H9 (cell line): Measurements from ENCODE around the gene BICDL1. TPM values are rescaled to one million over a fixed set of nuclear protein-coding genes. Genes with fewer than 3 reads are reported as not detected.

Experiments
- DNase-seq: peaks from one replicate; pipeline ENCODE4 v3.0.0-alpha.2; 2017
- H2AFZ ChIP-seq: one replicate; pipeline ENCODE4 v1.6.1; 2013; ENCODE audit warnings: mild to moderate bottlenecking, low read length, control low read depth, moderate library complexity
- H2AK5ac ChIP-seq: 2 replicates; pipeline ENCODE4 v1.6.1; 2013; ENCODE audit warnings: low read length, control low read depth, mixed read lengths; ENCODE audit not compliant: insufficient read length
- H2BK120ac ChIP-seq: one replicate; pipeline ENCODE4 v1.6.1; 2013; ENCODE audit warnings: low read depth, mild to moderate bottlenecking, low read length, control low read depth, inconsistent platforms; ENCODE audit not compliant: poor library complexity, severe bottlenecking
- H2BK12ac ChIP-seq: 2 replicates; pipeline ENCODE4 v1.6.1; 2013; ENCODE audit warnings: low read length, control low read depth, mixed read lengths, low read depth; ENCODE audit not compliant: insufficient read length
- H2BK15ac ChIP-seq: 2 replicates; pipeline ENCODE4 v1.6.1; 2013; ENCODE audit warnings: low read depth, low read length, control low read depth
- H2BK20ac ChIP-seq: one replicate; pipeline ENCODE4 v1.6.1; 2013; ENCODE audit warnings: low read depth, mild to moderate bottlenecking, low read length, control low read depth, inconsistent platforms; ENCODE audit not compliant: poor library complexity, severe bottlenecking
- H2BK5ac ChIP-seq: 2 replicates; pipeline ENCODE4 v1.6.1; 2013; ENCODE audit warnings: low read length, control low read depth, mixed read lengths; ENCODE audit not compliant: insufficient read length
- H3K14ac ChIP-seq: 2 replicates; pipeline ENCODE4 v1.6.1; 2013; ENCODE audit warnings: low read length, control low read depth; ENCODE audit not compliant: insufficient read depth
- H3K18ac ChIP-seq: 2 replicates; pipeline ENCODE4 v1.6.1; 2013; ENCODE audit warnings: low read depth, mild to moderate bottlenecking, mixed read lengths, low read length, control low read depth; ENCODE audit not compliant: insufficient read length
- H3K23ac ChIP-seq: 2 replicates; pipeline ENCODE4 v1.6.1; 2013; ENCODE audit warnings: low read length, control low read depth, mixed read lengths, low read depth; ENCODE audit not compliant: insufficient read length
- H3K23me2 ChIP-seq: 2 replicates; pipeline ENCODE4 v1.6.1; 2013; ENCODE audit warnings: low read depth, mild to moderate bottlenecking, mixed read lengths, low read length, control low read depth; ENCODE audit not compliant: insufficient read length, poor library complexity, severe bottlenecking
- H3K27ac ChIP-seq: 2 replicates; pipeline ENCODE4 v1.5.1; 2013; ENCODE audit warnings: low read length, control low read depth, mixed read lengths, low read depth; ENCODE audit not compliant: insufficient read length
- H3K27me3 ChIP-seq: 2 replicates; pipeline ENCODE4 v1.6.1; 2013; ENCODE audit warnings: low read length, control low read depth, inconsistent platforms; ENCODE audit not compliant: insufficient read depth
- H3K4ac ChIP-seq: 2 replicates; pipeline ENCODE4 v1.6.1; 2013; ENCODE audit warnings: low read depth, mild to moderate bottlenecking, control low read depth, inconsistent platforms, low read length, moderate library complexity
- H3K4me1 ChIP-seq: 2 replicates; pipeline ENCODE4 v1.6.1; 2013; ENCODE audit warnings: low read length, control low read depth, inconsistent platforms; ENCODE audit not compliant: insufficient read depth
- H3K4me2 ChIP-seq: 2 replicates; pipeline ENCODE4 v1.6.1; 2013; ENCODE audit warnings: low read length, control low read depth, mixed read lengths; ENCODE audit not compliant: insufficient read length, insufficient read depth
- H3K56ac ChIP-seq: 2 replicates; pipeline ENCODE4 v1.6.1; 2013; ENCODE audit warnings: low read depth, mild to moderate bottlenecking, mixed read lengths, low read length, control low read depth; ENCODE audit not compliant: insufficient read length
- H3K79me1 ChIP-seq: 2 replicates; pipeline ENCODE4 v1.6.1; 2013; ENCODE audit warnings: low read depth, mild to moderate bottlenecking, moderate library complexity, low read length, control low read depth, inconsistent platforms; ENCODE audit not compliant: insufficient read depth, poor library complexity, severe bottlenecking
- H3K79me2 ChIP-seq: 2 replicates; pipeline ENCODE4 v1.6.1; 2013; ENCODE audit warnings: low read length, control low read depth, inconsistent platforms; ENCODE audit not compliant: insufficient read depth
- H3K9ac ChIP-seq: 2 replicates; pipeline ENCODE4 v1.6.1; 2013; ENCODE audit warnings: low read length, control low read depth, mixed read lengths; ENCODE audit not compliant: insufficient read length; ENCODE audit errors: extremely low read depth
- H3K9me3 ChIP-seq: one replicate; pipeline ENCODE4 v1.6.1; 2013; ENCODE audit warnings: low read depth, low read length, inconsistent platforms; ENCODE audit not compliant: control insufficient read depth
- H3T11ph ChIP-seq: one replicate; pipeline ENCODE4 v1.6.1; 2013; ENCODE audit warnings: mild to moderate bottlenecking, low read length, control low read depth, inconsistent platforms
- H4K20me1 ChIP-seq: one replicate; pipeline ENCODE4 v1.6.1; 2013; ENCODE audit not compliant: control insufficient read depth, insufficient read length, insufficient read depth
- H4K5ac ChIP-seq: 2 replicates; pipeline ENCODE4 v1.6.1; 2013; ENCODE audit warnings: low read depth, mild to moderate bottlenecking, mixed read lengths, low read length, control low read depth; ENCODE audit not compliant: insufficient read length
- H4K8ac ChIP-seq: replicated peaks from 2 replicates; pipeline ENCODE4 v1.6.1; 2013; ENCODE audit warnings: low read length, control low read depth, mixed read lengths, low read depth; ENCODE audit not compliant: insufficient read length
- H4K91ac ChIP-seq: 2 replicates; pipeline ENCODE4 v1.6.1; 2013; ENCODE audit warnings: low read depth, mild to moderate bottlenecking, moderate library complexity, mixed read lengths, low read length, control low read depth; ENCODE audit not compliant: insufficient read length
- H3K27ac Mint-ChIP-seq, 3 experiments: 2 replicates in 2 of 3; 3 replicates in 1 of 3; pipeline ENCODE4 v1.8.0; 2020 to 2021; ENCODE audit warnings: mixed read lengths in 3 of 3, mild to moderate bottlenecking in 1 of 3, moderate library complexity in 1 of 3
- H3K27me3 Mint-ChIP-seq: 2 replicates; pipeline ENCODE4 v1.8.0; 2021; ENCODE audit warnings: low read depth, mild to moderate bottlenecking, moderate library complexity, mixed read lengths
- H3K36me3 Mint-ChIP-seq, 3 experiments: 2 replicates in 2 of 3; 3 replicates in 1 of 3; pipeline ENCODE4 v1.8.0; 2020 to 2021; ENCODE audit warnings: low read depth in 3 of 3, mixed read lengths in 3 of 3; ENCODE audit not compliant: insufficient read depth in 1 of 3
- H3K4me1 Mint-ChIP-seq, 2 experiments: 2 replicates each; pipeline ENCODE4 v1.8.0; 2020; ENCODE audit warnings: mixed read lengths in 2 of 2
- H3K4me3 Mint-ChIP-seq, 2 experiments: 2 replicates in 1 of 2; 3 replicates in 1 of 2; pipeline ENCODE4 v1.8.0; 2020 to 2021; ENCODE audit warnings: mild to moderate bottlenecking in 2 of 2, mixed read lengths in 2 of 2, moderate library complexity in 1 of 2
- H3K9me3 Mint-ChIP-seq, 2 experiments: 2 replicates in 1 of 2; 3 replicates in 1 of 2; pipeline ENCODE4 v1.8.0; 2020; ENCODE audit warnings: mild to moderate bottlenecking in 2 of 2, mixed read lengths in 2 of 2, moderate library complexity in 1 of 2
- WGBS: extraction: QIAGEN DNeasy Blood & Tissue Kit; methylation state at CpG from one replicate; pipeline ENCODE4 v1.1.7; 2013; ENCODE audit warnings: missing lambda C conversion rate, low lambda C conversion rate, mixed read lengths; ENCODE audit not compliant: insufficient read length; ENCODE audit errors: extremely low coverage; 5-methylcytosine and 5-hydroxymethylcytosine counted together
- total RNA-seq: library from RNA; stranded (reverse); gene quantifications from 2 replicates; pipeline ENCODE4 v1.2.1, GENCODE V29; 2021
- TF ChIP-seq, protein P1 (sequence below): fragments of 200-600 bp; sonication (generic); conservative IDR thresholded peaks from 3 replicates; pipeline ENCODE4 v1.8.0; 2021; ENCODE audit warnings: antibody characterized with exemption, mild to moderate bottlenecking

The BICDL1 gene
- total RNA-seq, 1 experiment from 2014 or later, result 13.8 TPM

- H3K9ac ChIP-seq, result no peak overlapping the region
- no peaks in the 10 kb centered on the region for H3K27me3 ChIP-seq
- H4K20me1 ChIP-seq, result peaks cover 3% of the 10 kb centered on the region
- peaks cover 10 to 24% (median 10%) of the 10 kb centered on the region in 3 experiments for H3K36me3 Mint-ChIP-seq
- H3T11ph ChIP-seq, result no peak overlapping the region
- no peak overlapping the region for H4K91ac ChIP-seq
- H3K79me2 ChIP-seq, result peaks cover 19% of the 10 kb centered on the region; the same call in 1 of the 2 replicates
- peaks cover 6% of the 10 kb centered on the region for H3K4me1 ChIP-seq
- no peaks in the 10 kb centered on the region for H3K9me3 ChIP-seq
- peak overlapping the region; percentile 50 to 63 (median 57); a peak in 5 of 7 replicates for H3K27ac Mint-ChIP-seq
- no peak overlapping the region for H2BK120ac ChIP-seq
- TF ChIP-seq, protein P1, sequence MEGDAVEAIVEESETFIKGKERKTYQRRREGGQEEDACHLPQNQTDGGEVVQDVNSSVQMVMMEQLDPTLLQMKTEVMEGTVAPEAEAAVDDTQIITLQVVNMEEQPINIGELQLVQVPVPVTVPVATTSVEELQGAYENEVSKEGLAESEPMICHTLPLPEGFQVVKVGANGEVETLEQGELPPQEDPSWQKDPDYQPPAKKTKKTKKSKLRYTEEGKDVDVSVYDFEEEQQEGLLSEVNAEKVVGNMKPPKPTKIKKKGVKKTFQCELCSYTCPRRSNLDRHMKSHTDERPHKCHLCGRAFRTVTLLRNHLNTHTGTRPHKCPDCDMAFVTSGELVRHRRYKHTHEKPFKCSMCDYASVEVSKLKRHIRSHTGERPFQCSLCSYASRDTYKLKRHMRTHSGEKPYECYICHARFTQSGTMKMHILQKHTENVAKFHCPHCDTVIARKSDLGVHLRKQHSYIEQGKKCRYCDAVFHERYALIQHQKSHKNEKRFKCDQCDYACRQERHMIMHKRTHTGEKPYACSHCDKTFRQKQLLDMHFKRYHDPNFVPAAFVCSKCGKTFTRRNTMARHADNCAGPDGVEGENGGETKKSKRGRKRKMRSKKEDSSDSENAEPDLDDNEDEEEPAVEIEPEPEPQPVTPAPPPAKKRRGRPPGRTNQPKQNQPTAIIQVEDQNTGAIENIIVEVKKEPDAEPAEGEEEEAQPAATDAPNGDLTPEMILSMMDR, result no peak; the same call in 2 of the 3 replicates
- no peak overlapping the region for H2BK20ac ChIP-seq
- no peak overlapping the region for H2AFZ ChIP-seq
- no peak overlapping the region for H2BK5ac ChIP-seq
- H3K23me2 ChIP-seq, result peaks cover 10% of the 10 kb centered on the region
- H3K56ac ChIP-seq, result no peak overlapping the region
- peaks cover 26 to 27% of the 10 kb centered on the region in 2 experiments for H3K4me1 Mint-ChIP-seq
- H3K4me3 Mint-ChIP-seq, result peak overlapping the region; percentile 84 to 96
- peaks cover 2% of the 10 kb centered on the region for H3K79me1 ChIP-seq
- no CpG with 5 or more reads among the region's 11 CpGs for WGBS
- H3K4ac ChIP-seq, result no peak overlapping the region
- H3K4me2 ChIP-seq, result peak overlapping the region; percentile 82
- peak; percentile 88 for DNase-seq
- H3K27me3 Mint-ChIP-seq, result no peaks in the 10 kb centered on the region; the same call in 1 of the 2 replicates
- no peak overlapping the region for H2AK5ac ChIP-seq
- no peak overlapping the region for H3K23ac ChIP-seq
- H3K9me3 Mint-ChIP-seq, result no peaks in the 10 kb centered on the region; a peak in 1 of 5 replicates
- no peak overlapping the region for H2BK15ac ChIP-seq
- no peak overlapping the region for H4K5ac ChIP-seq
- H3K14ac ChIP-seq, result no peak overlapping the region
- no peak overlapping the region for H3K27ac ChIP-seq
- no peak overlapping the region for H4K8ac ChIP-seq
- no peak overlapping the region for H3K18ac ChIP-seq
- H2BK12ac ChIP-seq, result no peak overlapping the region
Observed at GRCh38 chr12:120118321-120119061, 129.5 kb downstream of the BICDL1 start.
